KMS-11 (cell line): Measurements from ENCODE around the gene ANXA4.

Experiments
- H2AFZ ChIP-seq: fragments of 200-600 bp; sonication (generic); 2 replicates; pipeline ENCODE4 v1.6.1; 2016; ENCODE audit warnings: antibody characterized with exemption, mixed run types, low read depth
- H3K27ac ChIP-seq: fragments of 200-600 bp; sonication (generic); 2 replicates; pipeline ENCODE4 v1.6.1; 2016; ENCODE audit warnings: mild to moderate bottlenecking, mixed run types
- H3K27me3 ChIP-seq: fragments of 200-600 bp; sonication (generic); 2 replicates; pipeline ENCODE4 v1.6.1; 2017; ENCODE audit warnings: mild to moderate bottlenecking, low read depth, mixed run types, moderate library complexity; ENCODE audit not compliant: insufficient read depth
- H3K36me3 ChIP-seq: fragments of 200-600 bp; sonication (generic); 2 replicates; pipeline ENCODE4 v1.6.1; 2017; ENCODE audit warnings: mild to moderate bottlenecking, mixed run types; ENCODE audit not compliant: insufficient read depth
- H3K4me1 ChIP-seq: fragments of 200-600 bp; sonication (generic); 2 replicates; pipeline ENCODE4 v1.6.1; 2016; ENCODE audit warnings: mild to moderate bottlenecking, low read depth, mixed run types; ENCODE audit not compliant: poor library complexity, severe bottlenecking
- H3K4me2 ChIP-seq: fragments of 200-600 bp; sonication (generic); 2 replicates; pipeline ENCODE4 v1.7.0; 2016; ENCODE audit warnings: mild to moderate bottlenecking, mixed run types
- H3K4me3 ChIP-seq: fragments of 200-600 bp; sonication (generic); IDR thresholded peaks from 2 replicates; pipeline ENCODE4 v1.6.1; 2017; ENCODE audit warnings: low read depth, low read length, mixed read lengths; ENCODE audit not compliant: insufficient read depth
- H3K79me2 ChIP-seq: fragments of 200-600 bp; sonication (generic); 2 replicates; pipeline ENCODE4 v1.6.1; 2016; ENCODE audit warnings: low read depth, mixed run types; ENCODE audit not compliant: insufficient read depth
- H3K9ac ChIP-seq: fragments of 200-600 bp; sonication (generic); 2 replicates; pipeline ENCODE4 v1.6.1; 2016; ENCODE audit warnings: mild to moderate bottlenecking, mixed run types
- H4K20me1 ChIP-seq: fragments of 200-600 bp; sonication (generic); 2 replicates; pipeline ENCODE4 v1.6.1; 2016; ENCODE audit warnings: mild to moderate bottlenecking, mixed run types; ENCODE audit not compliant: insufficient read depth
- CTCF ChIP-seq: fragments of 200-600 bp; sonication (generic); conservative IDR thresholded peaks from 2 replicates; pipeline ENCODE4 v1.6.1; 2017; ENCODE audit warnings: low read depth, mild to moderate bottlenecking, antibody characterized with exemption, low read length, moderate library complexity, mixed read lengths

The ANXA4 gene

GRCh38 chr2:69694894-69695849 is 46.8 kb upstream of the ANXA4 start:
- H3K36me3 ChIP-seq, result no peaks in the 10 kb centered on the region
- no peak overlapping the region for H3K4me2 ChIP-seq
- H4K20me1 ChIP-seq, result no peaks in the 10 kb centered on the region
- H2AFZ ChIP-seq, result no peak overlapping the region
- no peaks in the 10 kb centered on the region for H3K4me1 ChIP-seq
- H3K79me2 ChIP-seq, result no peaks in the 10 kb centered on the region
- no peak overlapping the region for H3K27ac ChIP-seq
- no peak for TF ChIP-seq CTCF
- no peaks in the 10 kb centered on the region for H3K27me3 ChIP-seq
- no peak overlapping the region for H3K4me3 ChIP-seq
- H3K9ac ChIP-seq, result no peak overlapping the region

GRCh38 chr2:69695850-69696216 is 46.1 kb upstream of the ANXA4 start:
- Histone ChIP-seq H2AFZ (no peak overlapping the region), H3K4me1 (no peaks in the 10 kb centered on the region), H3K4me2 (no peak overlapping the region), H3K79me2 (no peaks in the 10 kb centered on the region), H3K36me3 (no peaks in the 10 kb centered on the region), H3K9ac (no peak overlapping the region), H3K4me3 (no peak overlapping the region), H4K20me1 (no peaks in the 10 kb centered on the region), H3K27ac (no peak overlapping the region), H3K27me3 (no peaks in the 10 kb centered on the region)
- no peak for TF ChIP-seq CTCF

- no peak overlapping the region for H3K27ac ChIP-seq
- H3K36me3 ChIP-seq, result no peaks in the 10 kb centered on the region
- H3K4me3 ChIP-seq, result no peak overlapping the region
- no peaks in the 10 kb centered on the region for H3K4me1 ChIP-seq
- H2AFZ ChIP-seq, result no peak overlapping the region
- H3K27me3 ChIP-seq, result no peaks in the 10 kb centered on the region
- H3K4me2 ChIP-seq, result no peak overlapping the region
- no peaks in the 10 kb centered on the region for H3K79me2 ChIP-seq
- TF ChIP-seq CTCF, result no peak
- H4K20me1 ChIP-seq, result no peaks in the 10 kb centered on the region
- no peak overlapping the region for H3K9ac ChIP-seq
Observed at GRCh38 chr2:69700381-69700780, 41.6 kb upstream of the ANXA4 start.

GRCh38 chr2:69701100-69701945 is 40.6 kb upstream of the ANXA4 start:
- no peak overlapping the region for H3K9ac ChIP-seq
- H2AFZ ChIP-seq, result no peak overlapping the region
- H3K79me2 ChIP-seq, result no peaks in the 10 kb centered on the region
- H3K27ac ChIP-seq, result no peak overlapping the region
- H3K36me3 ChIP-seq, result no peaks in the 10 kb centered on the region
- no peak overlapping the region for H3K4me3 ChIP-seq
- H3K4me1 ChIP-seq, result no peaks in the 10 kb centered on the region
- no peaks in the 10 kb centered on the region for H3K27me3 ChIP-seq
- H3K4me2 ChIP-seq, result no peak overlapping the region
- TF ChIP-seq CTCF, result no peak
- H4K20me1 ChIP-seq, result no peaks in the 10 kb centered on the region
